IPS DF 19.7 (cell line): ENCODE results near the gene GLYATL3.
"Not testable (repeated sequence)": the region's sequence is repeated elsewhere in the genome, so short reads cannot be mapped to it uniquely, and the experiment has no call there.

ENCODE experiments used
- DNase-seq: peaks from one replicate; pipeline ENCODE4 v3.0.0-alpha.2; 2013; ENCODE audit warnings: low read depth, low spot score

Gene GLYATL3

DNA sequence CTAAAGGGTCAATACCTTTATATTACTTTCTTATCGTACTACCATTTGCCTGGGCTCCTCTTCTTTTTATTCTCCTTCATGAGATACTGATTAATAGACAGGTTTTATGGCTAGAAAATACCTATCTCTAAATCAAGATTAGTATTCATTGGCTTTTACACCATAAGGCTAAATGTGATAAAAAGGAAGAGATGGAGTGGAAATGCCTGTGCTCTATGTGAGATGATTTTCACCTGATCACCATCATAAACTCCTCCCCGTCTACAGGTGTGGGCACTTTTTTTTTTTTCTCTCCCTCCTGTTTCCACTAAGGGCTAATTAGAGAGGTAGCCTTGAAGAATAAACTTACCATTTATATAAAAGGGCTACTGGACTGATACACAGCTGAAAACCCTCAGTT lies at the start of gene GLYATL3:
GLYATL3 (plus strand) TSS at position 301 of the 400 bp plus-strand sequence. CDS start 12,068 bp downstream, outside the sequence.
- no peak for DNase-seq

GRCh38 chr6:49453221-49453620 lies 46.5 kb upstream of the GLYATL3 start:
- no peak for DNase-seq

DNA sequence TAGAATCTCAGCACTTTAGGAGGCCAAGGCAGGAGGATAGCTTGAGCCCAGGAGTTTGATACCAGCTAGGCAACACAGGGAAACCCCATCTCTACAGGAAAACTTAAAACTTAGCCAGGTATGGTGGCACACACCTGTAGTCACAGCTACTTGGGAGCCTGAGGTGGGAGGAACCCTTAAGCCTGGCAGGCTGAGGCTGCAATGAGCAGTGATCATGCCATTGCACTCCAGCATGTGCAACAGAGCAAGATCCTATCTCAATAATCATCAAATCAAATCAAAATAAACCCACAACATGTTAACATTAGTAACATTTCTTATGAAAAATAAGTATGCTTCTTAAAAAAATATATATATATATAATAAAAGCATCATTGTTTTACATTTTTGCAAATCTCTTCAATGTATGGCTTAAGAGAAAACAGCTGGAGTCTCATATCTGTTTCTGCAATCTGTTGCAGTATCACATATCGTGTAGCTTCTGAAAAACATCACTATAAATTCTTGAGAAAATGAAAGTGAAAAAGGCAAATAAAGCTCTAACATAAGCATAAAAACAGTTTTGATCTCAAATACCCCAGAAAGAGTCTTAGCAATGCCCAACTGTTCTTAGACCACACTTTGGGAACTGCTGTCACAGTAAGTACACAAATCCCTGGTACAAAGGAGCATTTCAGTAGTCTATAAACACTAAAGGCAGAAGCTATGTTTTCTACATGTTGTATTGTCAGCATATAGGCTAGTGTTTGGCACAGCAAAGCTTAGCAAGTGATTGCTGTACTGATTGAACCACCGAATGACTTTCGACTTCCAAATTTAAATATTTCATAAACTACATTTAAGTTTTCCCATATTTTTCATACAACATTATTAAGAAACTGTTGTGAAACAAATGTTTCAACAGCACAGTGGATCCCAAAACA lies 44.7 kb upstream of the GLYATL3 start:
- DNase-seq, result no peak

GRCh38 chr6:49457771-49458170 lies 42.0 kb upstream of the GLYATL3 start:
- no peak for DNase-seq

DNA sequence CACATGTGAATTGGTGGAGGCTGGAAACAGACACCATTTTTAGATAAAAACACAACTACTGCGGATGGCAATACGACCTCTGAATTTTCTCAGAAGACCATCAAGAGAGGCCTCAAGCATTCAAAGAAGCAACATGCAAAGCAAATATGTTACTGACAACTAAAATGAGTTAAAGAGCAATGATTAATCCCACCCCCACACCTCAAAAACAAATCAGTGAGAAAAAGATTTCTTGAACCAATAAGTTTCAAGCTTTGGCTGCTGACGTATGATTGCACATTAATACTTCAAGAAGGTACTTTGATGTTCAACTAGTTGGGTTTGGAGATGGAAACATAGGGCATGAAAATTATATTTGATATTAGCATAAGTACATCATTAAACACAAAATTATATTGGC lies 37.7 kb upstream of the GLYATL3 start:
- no peak for DNase-seq

DNA sequence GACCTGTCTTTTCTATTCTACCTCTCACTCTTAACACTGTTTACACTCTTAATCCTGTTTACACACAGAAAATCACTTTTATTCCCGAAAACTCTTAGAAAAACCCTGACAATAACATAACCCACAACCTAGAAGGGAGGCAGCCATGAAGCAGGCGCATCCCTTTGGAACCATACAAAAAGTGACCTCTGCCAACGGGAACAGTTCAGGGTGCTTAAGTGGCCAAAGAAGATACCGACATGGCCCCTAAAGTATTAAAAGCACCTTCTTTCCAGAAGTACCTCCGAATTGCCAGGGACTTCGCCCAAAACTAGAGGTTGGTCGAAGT lies 37.2 kb upstream of the GLYATL3 start:
- DNase-seq, result no peak

DNA sequence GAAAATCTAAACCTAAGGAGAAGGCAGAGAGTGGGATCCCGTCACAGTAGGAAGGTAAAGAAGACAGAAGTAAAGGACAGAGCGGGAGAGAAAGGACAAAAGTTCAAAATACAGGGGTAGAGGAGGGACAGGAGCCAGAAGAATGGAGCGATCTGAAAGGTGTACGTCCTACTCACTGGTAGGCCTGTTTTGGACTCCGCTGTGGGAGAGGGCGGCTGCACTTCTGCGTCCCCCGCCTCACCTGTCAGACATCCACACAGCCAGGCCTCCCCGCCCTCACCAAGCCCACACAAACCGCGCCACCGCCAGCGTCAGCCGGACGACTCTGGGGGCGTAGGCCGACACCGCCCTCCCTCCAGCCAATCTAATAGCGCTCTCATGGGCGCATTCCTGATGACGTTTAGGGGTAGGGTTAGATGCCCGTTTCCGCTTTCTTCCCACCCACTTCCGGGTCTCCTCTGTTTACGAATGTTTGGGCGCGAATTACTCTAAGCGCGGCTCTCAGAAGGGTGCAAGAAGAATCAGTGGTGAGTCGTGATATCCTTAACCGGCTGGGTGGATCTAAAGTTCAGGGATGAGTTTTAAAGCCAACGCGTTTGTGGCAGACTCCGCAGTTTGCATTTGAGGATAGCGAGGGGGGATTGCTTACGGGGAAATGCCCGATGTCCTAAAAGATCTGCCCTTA lies 36.7 kb upstream of the GLYATL3 start, which contains the start of the genes CENPQ and MMUT:
CENPQ (plus strand) TSS at position 444 of the 685 bp plus-strand sequence. CDS start 6,807 bp downstream, outside the sequence.
MMUT (minus strand) TSS at position 327 of the 685 bp plus-strand sequence. CDS start 3,787 bp downstream, outside the sequence.
- peak; percentile 90 for DNase-seq

DNA sequence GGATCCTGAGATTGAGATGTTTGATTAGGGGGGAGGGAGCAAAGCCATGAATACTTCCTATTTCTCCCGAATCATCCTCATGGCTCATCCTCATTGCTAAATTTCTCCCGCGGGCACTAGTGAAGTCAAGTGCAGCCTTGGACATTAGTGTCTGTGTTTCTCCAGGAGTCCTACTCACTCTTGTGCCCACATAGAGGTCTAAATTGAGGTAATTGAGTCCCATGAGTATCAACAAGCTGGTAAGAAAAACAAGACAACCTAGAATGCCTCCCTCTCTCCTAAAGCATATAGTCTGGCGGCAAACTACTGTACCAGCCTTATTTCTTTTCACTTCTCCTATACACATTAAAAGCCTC lies 36.1 kb upstream of the GLYATL3 start:
- DNase-seq, result no peak

DNA sequence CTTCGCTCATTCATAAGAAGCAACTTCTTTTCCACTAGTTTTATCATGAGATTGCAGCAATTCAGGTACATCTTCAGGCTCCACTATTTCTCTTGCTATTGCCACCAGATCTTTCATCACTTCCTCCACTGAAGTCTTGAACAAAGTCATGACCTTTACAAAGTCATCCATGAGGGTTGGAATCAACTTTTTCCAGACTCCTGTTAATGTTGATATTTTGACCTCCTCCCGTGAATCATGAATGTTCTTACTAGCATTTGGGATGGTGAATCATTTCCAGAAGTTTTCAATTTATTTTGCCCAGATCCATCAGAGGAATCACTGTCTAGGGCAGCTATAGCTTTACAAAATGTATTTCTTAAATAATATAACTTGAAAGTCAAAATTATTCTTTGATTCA lies 35.0 kb upstream of the GLYATL3 start:
- DNase-seq, result no peak

GRCh38 chr6:49468042-49468441 lies 31.7 kb upstream of the GLYATL3 start:
- DNase-seq, result no peak

DNA sequence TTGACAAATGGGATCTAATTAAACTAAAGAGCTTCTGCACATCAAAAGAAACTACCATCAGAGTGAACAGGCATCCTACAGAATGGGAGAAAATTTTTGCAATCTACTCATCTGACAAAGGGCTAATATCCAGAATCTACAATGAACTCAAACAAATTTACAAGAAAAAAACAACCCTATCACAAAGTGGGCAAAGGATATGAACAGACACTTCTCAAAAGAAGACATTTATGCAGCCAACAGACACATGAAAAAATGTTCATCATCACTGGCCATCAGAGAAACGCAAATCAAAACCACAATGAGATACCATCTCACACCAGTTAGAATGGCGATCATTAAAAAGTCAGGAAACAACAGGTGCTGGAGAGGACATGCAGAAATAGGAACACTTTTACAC lies 23.2 kb upstream of the GLYATL3 start:
- DNase-seq, result not testable (repeated sequence)

GRCh38 chr6:49479308-49479970 lies 20.3 kb upstream of the GLYATL3 start:
- no peak for DNase-seq

GRCh38 chr6:49481846-49482245 lies 17.9 kb upstream of the GLYATL3 start:
- DNase-seq, result not testable (repeated sequence)

DNA sequence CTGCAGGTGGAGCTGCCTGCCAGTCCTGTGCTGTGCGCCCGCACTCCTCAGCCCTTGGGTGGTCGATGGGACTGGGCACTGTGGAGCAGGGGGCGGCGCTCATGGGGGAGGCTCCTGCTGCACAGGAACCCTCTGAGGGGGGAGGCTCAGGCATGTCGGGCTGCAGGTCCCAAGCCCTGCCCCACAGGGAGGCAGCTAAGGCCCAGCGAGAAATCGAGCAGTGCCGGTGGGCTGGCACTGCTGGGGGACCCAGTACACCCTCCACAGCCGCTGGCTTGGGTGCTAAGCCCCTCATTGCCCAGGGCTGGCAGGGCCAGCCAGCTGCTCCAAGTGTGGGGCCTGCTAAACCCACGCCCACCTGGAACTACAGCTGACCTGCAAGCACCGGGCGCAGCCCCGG lies 16.3 kb upstream of the GLYATL3 start:
- not testable (repeated sequence) for DNase-seq

DNA sequence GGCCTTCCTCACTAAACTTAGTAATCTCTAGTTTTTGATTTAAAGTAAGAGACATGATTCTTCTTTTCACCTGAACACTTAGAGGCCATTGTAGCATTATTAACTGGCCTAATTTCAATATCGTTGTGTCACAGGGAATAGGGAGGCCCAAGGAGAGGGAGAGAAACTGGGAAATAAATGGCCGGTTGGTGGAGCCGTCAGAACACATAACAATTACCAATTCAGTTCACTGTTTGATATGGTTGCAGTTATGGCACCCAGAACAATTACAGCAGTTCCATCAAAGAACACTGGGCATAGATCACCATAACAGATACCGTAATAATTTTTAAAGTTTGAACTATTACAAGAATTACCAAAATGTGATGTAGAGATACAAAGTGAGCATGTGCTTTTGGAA lies 9.1 kb upstream of the GLYATL3 start:
- no peak for DNase-seq

- no peak for DNase-seq
These were observed 2.4 kb upstream of the GLYATL3 start for GRCh38 chr6:49497304-49497703.

DNA sequence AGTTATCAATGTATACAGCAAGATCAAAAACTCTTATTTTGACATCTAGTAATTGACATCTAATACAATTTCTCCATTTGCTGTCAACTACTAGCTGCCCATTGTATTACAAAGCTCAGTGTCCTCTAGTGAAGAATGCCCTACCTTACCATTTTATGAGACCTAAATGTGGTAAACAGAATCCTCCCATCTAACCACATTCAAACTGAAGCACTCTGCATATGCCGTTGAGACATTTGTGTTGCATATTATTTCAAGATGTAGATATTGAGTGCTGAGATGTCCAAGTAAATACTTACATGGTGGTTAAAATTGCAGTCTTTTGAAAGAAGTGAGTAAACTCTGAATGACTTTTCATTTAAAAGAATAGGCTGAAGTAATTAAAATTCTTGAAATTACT lies 597 bp upstream of the GLYATL3 start:
- no peak for DNase-seq

DNA sequence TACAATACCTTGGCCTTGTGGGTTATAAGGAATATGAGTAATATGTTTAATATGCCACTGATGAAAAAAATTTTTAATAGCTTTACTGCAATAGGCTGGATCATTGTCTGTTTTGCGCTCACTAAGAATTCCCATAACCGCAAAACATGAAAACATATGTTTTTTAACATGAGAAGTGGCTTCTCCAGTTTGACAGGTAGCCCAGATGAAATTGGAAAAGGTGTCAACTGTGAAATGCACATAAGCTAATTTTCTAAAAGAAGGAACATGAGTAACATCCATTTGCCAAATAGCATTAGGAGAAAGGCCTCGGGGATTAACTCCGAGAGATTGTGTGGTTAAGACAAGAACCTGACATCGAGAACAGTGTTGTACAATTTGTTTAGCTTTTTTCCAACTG lies 4.9 kb downstream of the GLYATL3 start:
- DNase-seq, result no peak

DNA sequence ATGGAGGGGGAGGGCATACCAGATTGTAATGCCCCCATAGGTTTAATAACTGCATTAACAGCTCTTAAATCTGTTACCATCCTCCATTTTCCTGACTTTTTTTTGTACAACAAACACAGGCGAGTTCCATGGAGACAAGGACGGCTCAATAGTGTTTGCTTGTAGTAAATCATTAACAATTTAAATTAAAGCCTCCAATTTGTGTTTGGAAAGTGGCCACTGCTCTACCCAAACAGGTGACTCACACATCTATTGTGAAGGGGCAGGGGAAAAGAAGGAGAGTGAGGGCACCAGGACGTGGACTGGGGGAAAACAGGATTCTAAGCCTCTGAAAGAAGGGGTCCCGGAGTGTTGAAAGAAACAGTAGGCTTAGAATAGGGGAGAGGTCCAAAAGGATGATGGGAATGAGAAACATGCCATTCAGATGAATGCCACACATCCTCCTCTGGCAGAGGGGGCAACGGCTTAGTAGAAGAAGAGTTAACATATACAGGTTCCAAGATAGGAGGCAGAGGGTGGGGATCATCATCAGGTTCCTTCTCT lies 6.9 kb downstream of the GLYATL3 start:
- DNase-seq, result no peak

GRCh38 chr6:49509342-49509741 lies 9.6 kb downstream of the GLYATL3 start:
- DNase-seq, result no peak

GRCh38 chr6:49513153-49513989 lies 13.6 kb downstream of the GLYATL3 start:
- no peak for DNase-seq
